GM13976 (cell line): ENCODE measurements around the gene TMC5.

Source experiments
- DNase-seq: peaks from one replicate; pipeline ENCODE4 v3.0.0; 2012; ENCODE audit warnings: low spot score
- CTCF ChIP-seq: IDR thresholded peaks from 2 replicates; pipeline ENCODE4 v1.5.1; 2012; ENCODE audit warnings: borderline replicate concordance, mild to moderate bottlenecking; ENCODE audit not compliant: insufficient read depth; ENCODE audit errors: extremely low read depth, missing control alignments, control extremely low read depth
- in situ Hi-C: fragments of 300-500 bp; cut with MboI; formaldehyde crosslinking; loops from one replicate; pipeline ENCODE4 v1.12.0; 2022; ENCODE audit warnings: low sequenced_read_pairs, mixed read lengths, inconsistent platforms; ENCODE audit not compliant: unreplicated experiment

The TMC5 gene

GRCh38 chr16:19505600-19506303 lies 88.1 kb downstream of the TMC5 start:
- DNase-seq: no peak
- TF ChIP-seq CTCF: no peak
- in situ Hi-C loops: loop anchor here (10.0 kb wide), 1 partner anchor 121 kb away; no protein-coding TSS in a partner anchor

DNA sequence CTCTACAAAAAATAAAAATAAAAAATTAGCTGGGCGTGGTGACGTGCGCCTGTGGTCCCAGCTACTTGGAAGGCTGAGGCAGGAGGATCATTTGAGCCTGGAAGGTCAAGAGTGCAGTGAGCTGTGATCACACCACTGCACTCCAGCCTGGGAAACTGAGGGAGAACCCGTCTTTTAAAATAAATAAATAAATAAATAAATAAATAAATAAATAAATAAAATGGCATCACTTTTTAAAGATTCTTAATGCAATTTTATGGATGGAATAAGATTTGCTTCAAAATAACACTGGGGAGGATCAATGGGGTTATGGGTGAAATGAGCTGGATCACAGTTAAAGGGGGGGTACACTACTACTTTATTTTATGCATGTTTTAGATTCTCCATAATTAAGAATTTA lies 89.3 kb downstream of the TMC5 start:
- no peak for TF ChIP-seq CTCF
- in situ Hi-C loops: loop anchor here (10.0 kb wide), 1 partner anchor 122 kb away; no protein-coding TSS in a partner anchor
- DNase-seq: no peak

- in situ Hi-C loops: loop anchor here (10.0 kb wide), 1 partner anchor 123 kb away; no protein-coding TSS in a partner anchor
- DNase-seq: no peak
- TF ChIP-seq CTCF: no peak
Measured at GRCh38 chr16:19507867-19508266, 90.2 kb downstream of the TMC5 start.

DNA sequence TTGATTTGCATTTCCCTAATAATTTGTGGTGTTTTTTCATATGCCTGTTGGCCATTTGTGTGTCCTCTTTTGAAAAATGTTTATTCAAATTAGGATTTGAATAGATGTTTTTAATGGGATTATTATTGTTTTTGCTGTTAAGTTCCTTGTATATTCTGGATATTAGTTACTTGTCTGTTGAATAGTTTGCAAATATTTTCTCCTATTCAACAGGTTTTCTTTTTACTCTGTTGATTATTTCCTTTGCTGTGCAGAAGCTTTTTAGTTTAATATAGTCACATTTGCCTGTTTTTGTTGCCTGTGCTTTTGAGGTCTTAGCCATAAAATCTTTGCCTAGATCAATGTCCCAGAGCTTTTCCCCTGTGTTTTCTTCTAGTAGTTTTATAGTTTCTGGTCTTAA lies 94.6 kb downstream of the TMC5 start:
- TF ChIP-seq CTCF: no peak
- in situ Hi-C loops: no loop called here
- DNase-seq: no peak

DNA sequence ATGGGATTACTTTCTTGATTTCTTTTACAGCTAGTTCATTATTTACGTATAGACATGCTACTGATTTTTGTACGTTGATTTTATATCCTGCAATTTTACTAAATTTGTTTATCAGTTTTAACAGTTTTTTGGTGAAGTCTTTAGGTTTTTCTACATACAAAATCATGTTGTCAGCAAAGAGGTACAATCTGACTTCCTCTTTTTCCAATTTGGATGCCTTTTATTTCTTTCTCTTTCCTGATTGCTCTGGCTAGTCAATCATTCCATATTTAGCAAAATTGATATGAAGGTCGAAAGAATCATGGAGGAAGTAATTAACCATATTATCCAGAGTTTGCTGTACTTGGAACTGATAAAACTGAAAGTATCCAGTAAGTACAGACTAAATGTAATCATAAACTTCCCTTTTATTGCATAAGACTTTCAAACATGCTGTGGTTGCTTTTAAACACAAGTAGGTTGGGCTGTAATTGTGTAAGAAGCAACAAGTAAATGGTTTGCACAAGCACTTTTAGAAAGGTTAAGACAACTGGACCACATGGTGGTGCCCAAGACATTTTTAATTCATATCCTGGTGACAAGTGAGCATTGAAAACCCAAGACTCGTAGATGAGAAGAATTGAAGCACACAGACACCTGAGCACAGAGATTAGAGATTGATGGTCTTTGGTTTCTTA lies 95.8 kb downstream of the TMC5 start:
- no peak for DNase-seq
- in situ Hi-C loops: no loop called here
- TF ChIP-seq CTCF: no peak

DNA sequence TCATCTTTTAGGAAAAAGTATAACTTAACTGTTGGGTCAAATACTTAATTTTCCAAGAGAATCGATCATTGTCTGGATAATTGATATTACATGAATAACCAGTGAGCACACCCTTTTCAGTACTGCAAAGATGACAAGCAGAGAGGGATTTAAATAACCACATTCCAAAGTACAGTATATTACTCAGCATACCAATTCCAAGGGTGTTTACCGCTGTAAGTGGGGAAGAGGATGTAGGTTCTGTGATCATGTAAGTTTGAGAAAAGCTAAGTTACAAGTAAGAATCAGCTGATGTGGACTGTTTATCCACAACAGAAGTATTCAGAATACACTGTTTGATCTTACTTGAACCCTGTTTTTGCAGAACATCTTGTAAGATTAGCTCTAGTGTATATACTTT lies 98.1 kb downstream of the TMC5 start:
- DNase-seq: no peak
- in situ Hi-C loops: no loop called here
- no peak for TF ChIP-seq CTCF
